Measurements from ENCODE around the gene TSR1.

Gene TSR1

DNA sequence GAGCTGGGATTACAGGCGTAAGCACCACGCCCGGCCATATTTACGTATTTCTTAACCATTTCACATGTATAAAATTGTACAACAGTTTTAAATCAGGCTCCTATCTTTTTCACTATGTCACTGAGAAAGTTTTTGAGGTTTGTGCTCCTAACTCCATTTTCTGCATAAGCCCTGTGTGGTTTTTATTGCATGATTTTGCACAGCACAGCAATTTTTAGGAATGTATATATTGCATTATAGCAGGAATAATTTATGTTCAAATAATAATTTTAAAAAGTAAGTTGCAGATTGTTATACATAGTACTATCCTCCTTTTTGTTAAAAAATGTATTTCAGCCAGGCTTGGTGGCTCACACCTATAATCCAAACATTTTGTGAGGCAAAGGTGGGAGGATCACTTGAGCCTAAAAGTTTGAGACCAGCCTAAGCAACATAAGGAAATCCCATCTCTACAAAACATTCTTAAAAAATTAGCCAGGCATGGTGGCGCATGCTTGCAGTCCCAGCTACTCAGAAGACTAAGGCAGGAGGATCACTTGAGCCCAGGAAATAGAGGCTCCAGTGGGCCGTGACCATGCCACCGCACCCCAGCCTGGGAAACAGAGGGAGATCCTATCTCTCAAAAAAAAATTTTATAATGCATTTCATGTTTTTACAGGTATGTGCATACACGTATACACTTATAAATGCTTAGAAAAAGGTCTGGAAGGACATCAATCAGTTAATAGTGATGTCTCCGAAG lies 58.7 kb downstream of the TSR1 start:
- no peak for DNase-seq

DNA sequence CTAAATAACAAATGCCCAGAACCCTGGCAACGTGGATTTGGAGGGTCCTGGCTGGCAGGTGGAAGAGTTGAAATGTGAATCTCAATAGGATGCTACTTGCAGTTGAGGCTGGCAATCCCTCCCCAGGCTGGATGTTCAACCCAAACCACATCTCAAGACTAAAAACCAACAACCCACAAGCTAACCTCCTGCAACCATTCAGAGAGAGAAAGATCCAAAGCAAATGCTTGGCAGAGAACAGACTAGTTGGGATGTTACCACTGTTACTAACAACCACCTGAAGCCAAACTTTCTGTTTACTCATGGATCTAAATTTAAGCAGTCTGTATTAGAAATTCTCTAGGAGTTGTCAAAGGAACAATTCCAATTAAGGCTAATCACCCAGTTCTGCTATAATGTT lies 60.5 kb downstream of the TSR1 start:
- DNase-seq = no peak

DNA sequence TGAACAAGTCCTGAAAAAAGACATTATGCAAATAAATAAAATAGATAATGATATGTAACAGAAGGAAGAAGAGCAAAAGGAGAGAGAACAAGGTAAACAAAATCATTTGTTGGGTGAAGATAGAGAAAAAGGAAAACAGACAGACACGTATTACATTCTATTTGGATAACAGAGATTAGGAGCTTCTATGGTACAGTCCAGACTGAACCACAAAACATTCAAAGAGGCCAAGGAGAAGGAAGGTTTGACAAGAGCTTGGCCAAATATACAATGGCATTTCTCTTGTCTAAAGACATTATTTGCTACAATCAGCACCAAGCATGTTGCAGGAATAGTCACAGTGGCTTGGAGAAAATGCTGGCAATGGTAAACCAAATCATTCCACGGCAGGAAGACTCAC lies 61.8 kb downstream of the TSR1 start:
- DNase-seq = no peak
